MG63 (cell line): ENCODE data around the gene OR4D1. TPM values are rescaled to one million over a fixed set of nuclear protein-coding genes. Genes with fewer than 3 reads are reported as not detected.
A peak's percentile ranks its signal among the peaks of the same experiment; 100 is the strongest.
"Not testable (repeated sequence)": the region's sequence is repeated elsewhere in the genome, so short reads cannot be mapped to it uniquely, and the experiment has no call there.

Experiments used
- DNase-seq: peaks from one replicate; pipeline ENCODE4 v3.0.0-alpha.2; 2020
- H3K27me3 ChIP-seq: fragments of 250-450 bp; sonication (Bioruptor Pico); 2 replicates; pipeline ENCODE4 v1.5.1; 2020; ENCODE audit warnings: mild to moderate bottlenecking, moderate library complexity
- H3K36me3 ChIP-seq: fragments of 250-450 bp; sonication (Bioruptor Pico); 2 replicates; pipeline ENCODE4 v1.5.1; 2020; ENCODE audit warnings: mild to moderate bottlenecking, moderate library complexity
- H3K4me3 ChIP-seq: fragments of 250-450 bp; sonication (Bioruptor Pico); 2 replicates; pipeline ENCODE4 v1.5.1; 2020; ENCODE audit warnings: mild to moderate bottlenecking, moderate library complexity
- H3K9me3 ChIP-seq: fragments of 250-450 bp; sonication (Bioruptor Pico); 2 replicates; pipeline ENCODE4 v1.5.1; 2020; ENCODE audit warnings: mild to moderate bottlenecking, moderate library complexity
- total RNA-seq: library from RNA; depleted of rRNA; stranded (reverse); fragments of >200 nt; shearing (Covaris generic); gene quantifications from 2 replicates; pipeline ENCODE4 v1.2.3, GENCODE V29; 2014; ENCODE audit warnings: low replicate concordance

The OR4D1 gene
- total RNA-seq, 1 experiment from 2014 or later: not detected

- Histone ChIP-seq H3K4me3 (no peak overlapping the region), H3K27me3 (peaks cover 32% of the 10 kb centered on the region), H3K36me3 (no peaks in the 10 kb centered on the region), H3K9me3 (peaks cover 21% of the 10 kb centered on the region)
- DNase-seq: no peak
Observed at GRCh38 chr17:58141505-58141904, 6.7 kb upstream of the OR4D1 start.

- H3K9me3 ChIP-seq: peaks cover 25% of the 10 kb centered on the region
- H3K4me3 ChIP-seq, H3K36me3 ChIP-seq, DNase-seq: not testable (repeated sequence)
- peaks cover 23% of the 10 kb centered on the region for H3K27me3 ChIP-seq
Observed at GRCh38 chr17:58143335-58143734, 4.8 kb upstream of the OR4D1 start.

DNA sequence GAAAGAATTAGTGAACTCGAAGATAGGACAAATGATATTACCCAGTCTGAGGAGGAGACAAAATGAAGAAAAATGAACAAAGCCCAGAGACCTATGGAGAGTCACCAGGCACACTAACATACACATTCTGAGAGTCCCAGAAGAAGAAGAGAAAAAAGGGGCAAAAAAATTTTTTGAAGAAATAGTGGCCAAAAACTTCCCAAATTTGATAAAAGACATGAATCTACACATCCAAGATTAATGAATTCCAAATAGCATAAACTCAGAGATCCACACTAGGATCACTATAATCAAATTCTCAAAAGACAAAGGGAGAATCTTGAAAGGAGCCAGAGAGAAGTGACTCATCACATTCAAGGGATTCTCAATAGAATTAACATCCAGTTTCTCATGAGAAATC, 3.4 kb upstream of the OR4D1 start:
- Histone ChIP-seq H3K9me3 (peaks cover 25% of the 10 kb centered on the region), H3K27me3 (peaks cover 14% of the 10 kb centered on the region), H3K36me3 (no peaks in the 10 kb centered on the region), H3K4me3 (no peak overlapping the region)
- DNase-seq: no peak

DNA sequence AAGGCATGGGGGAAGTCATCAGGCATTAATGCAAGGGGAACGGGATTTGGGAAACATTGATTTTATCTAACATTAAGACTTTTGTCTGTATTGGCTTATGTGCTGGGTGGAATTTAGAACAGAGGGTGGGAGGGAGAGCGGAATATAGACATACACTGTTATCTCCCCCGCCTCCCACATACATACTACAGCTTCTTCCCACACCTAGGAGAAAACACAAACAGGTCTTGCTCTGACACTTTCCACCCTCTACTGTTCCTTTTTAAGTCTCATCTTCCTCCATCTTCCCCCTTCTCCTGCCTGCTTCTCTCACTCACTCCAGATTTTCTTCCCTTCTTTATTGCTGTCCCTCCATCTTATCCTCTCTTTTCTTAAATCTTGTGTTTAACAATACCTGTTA, 425 bp downstream of the OR4D1 start:
- no peak overlapping the region for H3K4me3 ChIP-seq

DNA sequence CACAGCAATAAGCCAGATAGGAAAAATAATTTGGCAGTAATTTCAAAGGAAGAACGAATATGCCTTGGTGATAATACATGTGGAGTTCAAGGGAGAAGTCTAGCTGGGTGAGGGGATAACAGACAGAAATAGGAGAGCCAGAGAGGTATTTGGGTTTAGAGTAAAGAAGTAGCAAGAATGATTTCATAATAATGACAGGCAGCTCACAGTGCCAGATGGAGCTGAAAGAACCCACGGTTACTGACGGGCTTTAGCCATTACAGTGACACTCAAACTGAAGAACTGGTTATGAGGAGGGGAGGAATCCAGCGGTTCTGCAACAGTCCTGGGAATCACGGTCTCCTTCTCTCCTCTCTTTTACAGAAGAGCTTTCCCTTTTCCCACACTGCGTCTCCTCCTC, 2.2 kb downstream of the OR4D1 start:
- no peak overlapping the region for H3K4me3 ChIP-seq
- peaks cover 42% of the 10 kb centered on the region for H3K27me3 ChIP-seq
- no peaks in the 10 kb centered on the region for H3K36me3 ChIP-seq
- DNase-seq: no peak
- peaks cover 14% of the 10 kb centered on the region for H3K9me3 ChIP-seq

More for the DNA sequence above, 425 bp downstream of the OR4D1 start:
- H3K9me3 ChIP-seq: peaks cover 25% of the 10 kb centered on the region
- H3K27me3 ChIP-seq: peaks cover 29% of the 10 kb centered on the region
- no peaks in the 10 kb centered on the region for H3K36me3 ChIP-seq
- DNase-seq: no peak

GRCh38 chr17:58153046-58153445, 4.9 kb downstream of the OR4D1 start:
- H3K9me3 ChIP-seq: no peaks in the 10 kb centered on the region
- H3K4me3 ChIP-seq: no peak overlapping the region
- DNase-seq: no peak
- no peaks in the 10 kb centered on the region for H3K36me3 ChIP-seq
- H3K27me3 ChIP-seq: peaks cover 58% of the 10 kb centered on the region

DNA sequence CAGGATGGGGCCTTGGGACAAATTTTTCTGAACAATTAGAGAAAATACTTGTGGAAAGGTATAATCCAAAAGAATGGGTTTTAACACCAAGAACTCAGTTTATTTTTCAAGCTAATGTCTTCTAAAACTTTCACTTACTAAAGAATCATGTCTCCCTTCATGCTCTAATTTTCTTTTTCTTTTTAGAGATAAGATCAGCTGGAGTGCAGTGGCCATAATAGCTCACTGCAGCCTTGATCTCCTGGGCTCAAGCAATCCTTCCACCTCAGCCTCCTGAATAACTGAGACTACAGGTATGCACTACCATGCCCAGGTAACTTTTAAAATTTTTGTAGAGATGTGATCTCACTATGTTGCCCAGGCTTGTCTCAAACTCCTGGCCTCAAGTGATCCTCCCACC, 5.5 kb downstream of the OR4D1 start:
- Histone ChIP-seq H3K4me3 (no peak overlapping the region), H3K27me3 (peaks cover 58% of the 10 kb centered on the region), H3K9me3 (no peaks in the 10 kb centered on the region), H3K36me3 (no peaks in the 10 kb centered on the region)
- DNase-seq: no peak

- Histone ChIP-seq H3K9me3 (no peaks in the 10 kb centered on the region), H3K4me3 (no peak overlapping the region), H3K27me3 (peaks cover 53% of the 10 kb centered on the region), H3K36me3 (no peaks in the 10 kb centered on the region)
- peak; percentile 21 for DNase-seq
Observed at GRCh38 chr17:58156839-58157803, 8.9 kb downstream of the OR4D1 start.

GRCh38 chr17:58158181-58158580, 10.0 kb downstream of the OR4D1 start:
- no peak overlapping the region for H3K4me3 ChIP-seq
- DNase-seq: no peak
- no peaks in the 10 kb centered on the region for H3K9me3 ChIP-seq
- H3K27me3 ChIP-seq: peaks cover 47% of the 10 kb centered on the region
- H3K36me3 ChIP-seq: no peaks in the 10 kb centered on the region

GRCh38 chr17:58161566-58161965, 13.4 kb downstream of the OR4D1 start:
- Histone ChIP-seq H3K36me3 (no peaks in the 10 kb centered on the region), H3K27me3 (peaks cover 36% of the 10 kb centered on the region), H3K9me3 (no peaks in the 10 kb centered on the region), H3K4me3 (no peak overlapping the region)
- no peak for DNase-seq

DNA sequence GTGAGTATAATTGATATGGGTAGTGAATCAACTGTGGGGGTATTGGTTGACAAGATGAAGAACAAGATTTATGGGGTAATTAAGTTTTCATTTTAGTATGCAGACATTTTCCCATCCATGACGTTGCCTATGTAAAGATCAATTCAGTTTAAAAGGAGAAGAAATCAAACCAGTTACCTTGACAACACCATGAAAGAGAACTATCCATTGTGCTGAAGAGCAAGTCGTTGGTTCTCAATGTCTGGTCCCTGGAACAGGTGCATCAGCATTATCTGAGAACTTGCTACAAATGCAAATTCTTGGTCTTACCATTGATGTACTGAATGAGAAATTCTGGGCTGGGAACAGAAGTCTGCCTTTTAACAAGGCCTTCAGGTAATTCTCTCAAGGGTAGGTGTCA, 17.8 kb downstream of the OR4D1 start:
- Histone ChIP-seq H3K27me3 (peaks cover 36% of the 10 kb centered on the region), H3K9me3 (no peaks in the 10 kb centered on the region), H3K36me3 (no peaks in the 10 kb centered on the region), H3K4me3 (no peak overlapping the region)
- no peak for DNase-seq

- Histone ChIP-seq H3K27me3 (peaks cover 39% of the 10 kb centered on the region), H3K36me3 (no peaks in the 10 kb centered on the region)
Observed at GRCh38 chr17:58166682-58167081, 18.5 kb downstream of the OR4D1 start, which contains the start of gene OR4D2. Gene OR4D2 (plus strand): TSS chr17:58166982. CDS start chr17:58169656, 2,674 bp downstream.

DNA sequence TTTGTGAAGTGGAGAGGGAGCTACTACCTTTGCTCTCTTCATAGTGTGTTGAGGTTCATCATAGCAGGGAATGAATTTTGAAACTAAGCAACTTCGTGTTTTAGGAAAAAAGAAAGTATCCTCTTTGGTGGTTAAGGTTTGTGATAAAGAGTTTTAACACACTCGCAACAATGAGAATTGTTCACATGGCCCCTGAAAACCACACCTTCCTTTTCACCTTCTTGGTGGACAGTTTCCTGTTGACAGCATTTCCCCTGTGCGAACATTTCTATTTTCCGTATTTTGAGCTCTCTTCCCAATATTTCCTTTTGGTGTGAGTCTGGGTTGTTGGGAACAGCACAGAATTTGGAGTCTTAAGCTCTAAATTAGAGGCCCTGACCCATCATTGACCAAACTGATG, 22.4 kb downstream of the OR4D1 start:
- Histone ChIP-seq H3K27me3 (peaks cover 32% of the 10 kb centered on the region), H3K9me3 (no peaks in the 10 kb centered on the region)

More at GRCh38 chr17:58166682-58167081, 18.5 kb downstream of the OR4D1 start, which contains the start of gene OR4D2:
- DNase-seq: no peak
- no peaks in the 10 kb centered on the region for H3K9me3 ChIP-seq
- H3K4me3 ChIP-seq: no peak within 1 kb of the TSS

GRCh38 chr17:58172369-58173071, 24.3 kb downstream of the OR4D1 start:
- Histone ChIP-seq H3K36me3 (no peaks in the 10 kb centered on the region), H3K27me3 (peaks cover 25% of the 10 kb centered on the region), H3K4me3 (no peak overlapping the region), H3K9me3 (no peaks in the 10 kb centered on the region)
- no peak for DNase-seq

More for the DNA sequence above, 22.4 kb downstream of the OR4D1 start:
- Histone ChIP-seq H3K4me3 (no peak overlapping the region), H3K36me3 (no peaks in the 10 kb centered on the region)
- no peak for DNase-seq

DNA sequence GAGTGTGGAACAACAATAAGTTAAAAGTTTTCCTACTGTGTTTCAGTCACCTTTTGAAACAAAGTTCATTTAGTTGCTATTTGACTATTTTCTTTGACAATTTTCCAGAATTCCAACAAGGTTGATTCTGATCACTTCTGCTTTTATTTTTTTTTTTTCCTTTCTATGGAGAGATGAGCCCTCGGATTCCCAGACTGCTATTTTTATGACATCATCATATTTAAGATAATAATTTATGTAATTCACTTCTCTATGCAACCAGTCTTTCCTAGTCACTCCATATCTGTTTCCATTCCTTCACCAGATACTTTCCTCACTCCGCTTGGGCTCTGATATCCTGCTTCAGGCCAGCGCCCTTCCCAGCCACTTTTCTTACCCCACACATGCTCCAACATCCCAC, 26.7 kb downstream of the OR4D1 start:
- Histone ChIP-seq H3K36me3 (no peaks in the 10 kb centered on the region), H3K4me3 (no peak overlapping the region), H3K9me3 (no peaks in the 10 kb centered on the region), H3K27me3 (peaks cover 12% of the 10 kb centered on the region)
- DNase-seq: no peak

GRCh38 chr17:58176200-58176599, 28.0 kb downstream of the OR4D1 start:
- Histone ChIP-seq H3K4me3 (no peak overlapping the region), H3K9me3 (no peaks in the 10 kb centered on the region), H3K36me3 (no peaks in the 10 kb centered on the region), H3K27me3 (peaks cover 11% of the 10 kb centered on the region)
- no peak for DNase-seq

DNA sequence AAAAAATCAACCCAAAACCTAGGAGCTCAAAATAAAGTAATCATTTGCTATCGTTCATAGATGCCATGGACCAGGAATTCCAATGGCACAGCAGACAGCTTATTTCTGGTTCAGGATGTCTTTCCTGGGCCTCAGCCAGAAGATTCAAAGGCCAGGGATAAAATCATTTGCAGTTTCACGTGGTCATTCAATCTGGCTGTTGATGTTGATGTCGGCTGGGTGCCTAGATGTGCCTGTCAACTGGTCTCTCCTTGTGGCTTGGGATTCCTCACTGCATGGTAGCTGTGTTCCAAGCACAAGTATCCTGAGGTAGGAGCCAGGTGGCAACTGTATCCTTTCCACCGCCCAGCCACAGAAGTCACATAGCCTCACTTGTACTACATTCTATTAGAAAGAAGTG, 33.6 kb downstream of the OR4D1 start:
- Histone ChIP-seq H3K27me3 (no peaks in the 10 kb centered on the region), H3K36me3 (no peaks in the 10 kb centered on the region), H3K9me3 (no peaks in the 10 kb centered on the region), H3K4me3 (no peak overlapping the region)
- no peak for DNase-seq
